Large intestine (tissue), 3 donors: ENCODE results near the gene PAK6. TPM values are rescaled to one million over a fixed set of nuclear protein-coding genes. Genes with fewer than 3 reads are reported as not detected.

Source experiments
- DNase-seq, 2 donors: peaks; one replicate each; pipeline versions ENCODE4 v3.0.0 to v3.0.0-alpha.2; 2013
- H3K27ac ChIP-seq: one replicate; pipeline ENCODE4 v1.5.1; 2013; ENCODE audit warnings: low read length
- H3K27me3 ChIP-seq: 2 replicates; pipeline ENCODE4 v1.6.1; 2013; ENCODE audit warnings: low read length; ENCODE audit not compliant: control insufficient read depth, insufficient read depth
- H3K36me3 ChIP-seq: 2 replicates; pipeline ENCODE4 v1.6.1; 2013; ENCODE audit warnings: low read length; ENCODE audit not compliant: control insufficient read depth, insufficient read depth
- H3K4me1 ChIP-seq: one replicate; pipeline ENCODE4 v1.6.1; 2013; ENCODE audit warnings: low read length; ENCODE audit not compliant: control insufficient read depth, insufficient read depth
- H3K4me3 ChIP-seq: one replicate; pipeline ENCODE4 v1.5.1; 2013; ENCODE audit warnings: low read length
- H3K9me3 ChIP-seq: one replicate; pipeline ENCODE4 v1.6.1; 2013; ENCODE audit warnings: mild to moderate bottlenecking, low read depth, low read length, moderate library complexity; ENCODE audit not compliant: control insufficient read depth
- WGBS: methylation state at CpG from one replicate; pipeline ENCODE4 v1.1.5; 2013; ENCODE audit warnings: low lambda C conversion rate; ENCODE audit not compliant: insufficient coverage; 5-methylcytosine and 5-hydroxymethylcytosine counted together
- polyA plus RNA-seq: library from polyadenylated mRNA; unstranded; fragments of 120-200 nt; gene quantifications from one replicate; pipeline ENCODE4 v1.2.1, GENCODE V29; 2013

PAK6 gene
- polyA plus RNA-seq, 1 donor = 14.8 TPM

- peaks cover 12% of the 10 kb centered on the region for H3K9me3 ChIP-seq
- no peak overlapping the region for H3K4me3 ChIP-seq
- H3K4me1 ChIP-seq = peaks cover 15% of the 10 kb centered on the region
- DNase-seq = no peak
- H3K27ac ChIP-seq = no peak overlapping the region
- H3K27me3 ChIP-seq = peaks cover 48% of the 10 kb centered on the region
- H3K36me3 ChIP-seq = peaks cover 17% of the 10 kb centered on the region
- WGBS = no CpG with 5 or more reads among the region's 10 CpGs
Measured at GRCh38 chr15:40278026-40278425, 39.2 kb downstream of the PAK6 start.

GRCh38 chr15:40279437-40280141 lies 40.7 kb downstream of the PAK6 start:
- Histone ChIP-seq H3K36me3 (peaks cover 6% of the 10 kb centered on the region), H3K27me3 (peaks cover 64% of the 10 kb centered on the region), H3K27ac (no peak overlapping the region), H3K4me1 (peaks cover 26% of the 10 kb centered on the region), H3K4me3 (no peak overlapping the region), H3K9me3 (peaks cover 17% of the 10 kb centered on the region)
- no CpG with 5 or more reads among the region's 40 CpGs for WGBS
- peak; percentile 52 to 67 for DNase-seq

- H3K27me3 ChIP-seq = peaks cover 73% of the 10 kb centered on the region
- H3K4me1 ChIP-seq = peaks cover 26% of the 10 kb centered on the region
Measured at GRCh38 chr15:40280260-40281056, 41.6 kb downstream of the PAK6 start.

GRCh38 chr15:40281057-40281800 lies 42.4 kb downstream of the PAK6 start:
- H3K27ac ChIP-seq = no peak overlapping the region
- peaks cover 3% of the 10 kb centered on the region for H3K36me3 ChIP-seq
- H3K4me3 ChIP-seq = no peak overlapping the region
- DNase-seq = no peak
- WGBS = no CpG with 5 or more reads among the region's 43 CpGs
- peaks cover 26% of the 10 kb centered on the region for H3K4me1 ChIP-seq
- peaks cover 17% of the 10 kb centered on the region for H3K9me3 ChIP-seq
- peaks cover 80% of the 10 kb centered on the region for H3K27me3 ChIP-seq

More at GRCh38 chr15:40280260-40281056, 41.6 kb downstream of the PAK6 start:
- Histone ChIP-seq H3K36me3 (peaks cover 6% of the 10 kb centered on the region), H3K4me3 (no peak overlapping the region), H3K9me3 (peaks cover 17% of the 10 kb centered on the region), H3K27ac (no peak overlapping the region)
- WGBS = no CpG with 5 or more reads among the region's 30 CpGs
- no peak for DNase-seq

- peaks cover 17% of the 10 kb centered on the region for H3K9me3 ChIP-seq
- no peak overlapping the region for H3K4me3 ChIP-seq
- WGBS = no CpG with 5 or more reads among the region's 51 CpGs
- H3K36me3 ChIP-seq = peaks cover 2% of the 10 kb centered on the region
- peaks cover 84% of the 10 kb centered on the region for H3K27me3 ChIP-seq
- peaks cover 26% of the 10 kb centered on the region for H3K4me1 ChIP-seq
- no peak overlapping the region for H3K27ac ChIP-seq
- no peak for DNase-seq
Measured at GRCh38 chr15:40281801-40282146, 42.9 kb downstream of the PAK6 start.

GRCh38 chr15:40282147-40282868 lies 43.4 kb downstream of the PAK6 start:
- Histone ChIP-seq H3K4me1 (peaks cover 26% of the 10 kb centered on the region), H3K36me3 (no peaks in the 10 kb centered on the region), H3K9me3 (peaks cover 17% of the 10 kb centered on the region), H3K27me3 (peaks cover 86% of the 10 kb centered on the region), H3K4me3 (peak overlapping the region; percentile 21), H3K27ac (no peak overlapping the region)
- DNase-seq = peak; percentile 38 to 64
- WGBS = no CpG with 5 or more reads among the region's 92 CpGs

- Histone ChIP-seq H3K4me3 (peak within 1 kb of the TSS; percentile 21), H3K4me1 (peaks cover 26% of the 10 kb centered on the region), H3K27ac (no peak within 1 kb of the TSS), H3K9me3 (peaks cover 17% of the 10 kb centered on the region), H3K36me3 (no peaks in the 10 kb centered on the region), H3K27me3 (peaks cover 86% of the 10 kb centered on the region)
- no peak for DNase-seq
- no CpG with 5 or more reads among the region's 76 CpGs for WGBS
Measured at GRCh38 chr15:40282869-40283614, 44.2 kb downstream of the PAK6 start, which contains the start of gene ANKRD63. ANKRD63 (minus strand) TSS chr15:40283064; CDS start chr15:40282586, 478 bp downstream.

GRCh38 chr15:40283615-40284300 lies 44.9 kb downstream of the PAK6 start:
- Histone ChIP-seq H3K36me3 (no peaks in the 10 kb centered on the region), H3K27me3 (peaks cover 81% of the 10 kb centered on the region), H3K4me3 (no peak overlapping the region), H3K27ac (no peak overlapping the region), H3K4me1 (peaks cover 26% of the 10 kb centered on the region), H3K9me3 (peaks cover 17% of the 10 kb centered on the region)
- 50% methylated on average over 1 of the region's 33 CpGs for WGBS
- no peak for DNase-seq

GRCh38 chr15:40285151-40285550 lies 46.3 kb downstream of the PAK6 start:
- no CpG with 5 or more reads among the region's 4 CpGs for WGBS

More at GRCh38 chr15:40285151-40285550, 46.3 kb downstream of the PAK6 start:
- DNase-seq = no peak
- Histone ChIP-seq H3K9me3 (peaks cover 15% of the 10 kb centered on the region), H3K36me3 (no peaks in the 10 kb centered on the region), H3K27me3 (peaks cover 70% of the 10 kb centered on the region), H3K4me1 (peaks cover 18% of the 10 kb centered on the region), H3K4me3 (no peak overlapping the region), H3K27ac (no peak overlapping the region)
